ENCODE data around the gene OSTN. TPM values are rescaled to one million over a fixed set of nuclear protein-coding genes. Genes with fewer than 3 reads are reported as not detected.

Gene OSTN
- total RNA-seq, 2 donors from 2014 or later = not detected

GRCh38 chr3:191292243-191293015 lies 93.4 kb downstream of the OSTN start:
- no peaks in the 10 kb centered on the region for H3K9me3 ChIP-seq
- DNase-seq (ENCODE audit: low spot score) (no peak), ATAC-seq (ENCODE audit: insufficient number of reproducible peaks, low FRiP score, low read depth) (no peak)
- H3K4me3 ChIP-seq = no peak overlapping the region
- TF ChIP-seq CTCF (IDR thresholded peaks at IDR 0.05) = no peak
- no peaks in the 10 kb centered on the region for H3K4me1 ChIP-seq (ENCODE audit: control insufficient read depth in 1 of 2, low read depth in 2 of 2)
- no peak overlapping the region for H3K27ac ChIP-seq
- no peaks in the 10 kb centered on the region for H3K36me3 ChIP-seq
- no peaks in the 10 kb centered on the region for H3K27me3 ChIP-seq (replicated peaks; ENCODE audit: insufficient read depth)

DNA sequence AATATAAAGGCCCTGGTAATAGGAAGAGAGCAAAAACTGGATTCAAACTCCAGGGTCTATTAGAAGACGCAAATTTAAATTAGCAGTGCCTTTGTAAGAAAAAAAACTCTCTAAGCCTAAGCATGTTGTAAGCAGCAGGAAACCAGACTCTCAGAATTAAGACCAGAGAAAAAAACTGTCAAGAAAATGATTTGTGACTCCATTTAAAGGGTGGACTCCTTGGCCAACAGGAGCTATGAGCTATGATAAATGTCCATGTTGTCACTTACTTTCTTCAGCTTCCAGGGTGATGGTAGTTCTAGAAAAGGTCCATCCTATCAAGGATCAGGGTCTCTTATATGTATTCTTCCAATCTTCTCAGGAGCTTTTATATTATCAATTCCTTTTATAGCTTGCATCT lies 95.2 kb downstream of the OSTN start:
- H3K9me3 ChIP-seq = no peaks in the 10 kb centered on the region
- no peak overlapping the region for H3K27ac ChIP-seq
- H3K4me3 ChIP-seq = no peak overlapping the region
- DNase-seq (ENCODE audit: low spot score) = no peak
- no peaks in the 10 kb centered on the region for H3K4me1 ChIP-seq (ENCODE audit: control insufficient read depth in 1 of 2, low read depth in 2 of 2)
- no peaks in the 10 kb centered on the region for H3K36me3 ChIP-seq
- no peak for ATAC-seq (ENCODE audit: insufficient number of reproducible peaks, low FRiP score, low read depth)
- TF ChIP-seq CTCF (IDR thresholded peaks at IDR 0.05) = no peak
- H3K27me3 ChIP-seq (replicated peaks; ENCODE audit: insufficient read depth) = no peaks in the 10 kb centered on the region

DNA sequence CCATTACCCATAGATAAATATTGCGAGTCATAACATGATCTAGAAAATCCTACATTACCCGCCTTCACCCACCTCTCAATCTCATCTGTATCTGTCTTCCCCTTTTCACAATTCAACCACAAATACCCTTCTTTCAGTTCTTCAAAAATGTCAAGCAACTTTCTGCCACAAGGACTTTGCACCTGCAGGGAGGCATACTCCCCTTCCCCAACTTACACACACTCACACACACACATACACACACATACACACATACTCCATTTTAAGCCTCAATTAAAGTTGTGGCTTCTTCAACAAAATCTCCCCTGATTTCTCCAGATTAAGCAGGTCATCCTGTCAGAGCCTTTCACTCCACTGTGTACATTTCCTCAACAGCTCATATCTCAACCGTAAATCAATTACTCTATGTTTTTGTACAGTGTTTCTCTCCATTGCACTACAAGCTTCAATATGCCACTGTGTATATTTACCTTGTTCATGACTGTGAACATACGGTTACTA lies 97.0 kb downstream of the OSTN start:
- Histone ChIP-seq H3K9me3 (no peaks in the 10 kb centered on the region), H3K4me1 (ENCODE audit: control insufficient read depth in 1 of 2, low read depth in 2 of 2) (no peaks in the 10 kb centered on the region), H3K27ac (no peak overlapping the region), H3K36me3 (no peaks in the 10 kb centered on the region), H3K4me3 (no peak overlapping the region), H3K27me3 (replicated peaks; ENCODE audit: insufficient read depth) (no peaks in the 10 kb centered on the region)
- no peak for TF ChIP-seq CTCF (IDR thresholded peaks at IDR 0.05)
- DNase-seq (ENCODE audit: low spot score) (no peak), ATAC-seq (ENCODE audit: insufficient number of reproducible peaks, low FRiP score, low read depth) (no peak)

DNA sequence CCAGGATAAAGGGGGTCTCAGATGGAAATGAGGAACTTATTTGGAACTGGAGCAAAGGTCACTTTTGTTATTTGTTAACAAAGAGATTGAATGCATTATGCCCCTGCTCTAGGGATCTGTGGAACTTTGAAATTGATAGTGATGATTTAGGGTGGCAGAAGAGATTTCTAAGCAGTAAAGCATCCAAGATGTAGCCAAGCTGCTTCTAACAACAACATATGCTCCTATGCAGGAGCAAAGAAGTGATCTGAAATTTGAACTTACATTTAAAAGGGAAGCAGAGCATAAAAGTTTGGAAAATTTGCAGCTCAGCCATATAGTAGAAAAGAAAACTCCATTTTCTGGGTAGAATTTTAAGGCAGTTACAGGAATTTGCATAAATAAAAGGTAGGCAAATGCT lies 99.8 kb downstream of the OSTN start:
- Histone ChIP-seq H3K27me3 (replicated peaks; ENCODE audit: insufficient read depth) (no peaks in the 10 kb centered on the region), H3K27ac (no peak overlapping the region), H3K4me1 (ENCODE audit: control insufficient read depth in 1 of 2, low read depth in 2 of 2) (no peaks in the 10 kb centered on the region), H3K4me3 (no peak overlapping the region), H3K36me3 (no peaks in the 10 kb centered on the region), H3K9me3 (no peaks in the 10 kb centered on the region)
- no peak for TF ChIP-seq CTCF (IDR thresholded peaks at IDR 0.05)
- no peak for ATAC-seq (ENCODE audit: insufficient number of reproducible peaks, low FRiP score, low read depth)
- no peak for DNase-seq (ENCODE audit: low spot score)

DNA sequence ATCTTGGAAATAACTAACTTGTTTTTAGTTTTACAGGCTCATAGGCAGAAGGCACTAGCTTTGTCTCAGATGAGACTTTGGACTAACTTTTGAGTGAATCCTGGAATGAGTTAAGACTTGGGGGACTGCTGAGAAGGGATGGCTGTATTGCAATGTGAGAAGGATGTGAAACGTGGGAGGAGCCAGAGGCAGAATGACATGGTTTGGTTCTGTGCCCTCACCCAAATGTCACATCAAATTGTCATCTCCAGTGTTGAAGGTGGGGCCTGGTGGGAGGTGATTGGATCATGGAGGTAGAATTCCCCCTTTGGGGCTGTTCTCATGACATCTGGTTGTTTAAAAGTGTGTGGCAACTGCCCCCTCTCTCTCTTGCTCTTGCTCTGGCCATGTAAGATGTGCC lies 101.4 kb downstream of the OSTN start:
- DNase-seq (ENCODE audit: low spot score) = no peak
- no peaks in the 10 kb centered on the region for H3K4me1 ChIP-seq (ENCODE audit: control insufficient read depth in 1 of 2, low read depth in 2 of 2)
- H3K27ac ChIP-seq = no peak overlapping the region
- H3K27me3 ChIP-seq (replicated peaks; ENCODE audit: insufficient read depth) = no peaks in the 10 kb centered on the region
- no peak for TF ChIP-seq CTCF (IDR thresholded peaks at IDR 0.05)
- no peak overlapping the region for H3K4me3 ChIP-seq
- no peaks in the 10 kb centered on the region for H3K9me3 ChIP-seq
- no peaks in the 10 kb centered on the region for H3K36me3 ChIP-seq
- ATAC-seq (ENCODE audit: insufficient number of reproducible peaks, low FRiP score, low read depth) = no peak

All from thoracic aorta (tissue), 2 donors.